Osteoblast (primary cell): Measurements from ENCODE around the gene RTL10. TPM values are rescaled to one million over a fixed set of nuclear protein-coding genes. Genes with fewer than 3 reads are reported as not detected.

Experiments
- DNase-seq: peaks from one replicate; pipeline ENCODE4 v3.0.0; 2011; ENCODE audit warnings: low spot score, mixed read lengths; ENCODE audit not compliant: insufficient read length; ENCODE audit errors: missing footprints
- H2AFZ ChIP-seq: 2 replicates; pipeline ENCODE4 v1.6.0; 2011; ENCODE audit warnings: mild to moderate bottlenecking, low read length
- H3K27ac ChIP-seq: 2 replicates; pipeline ENCODE4 v1.5.1; 2011; ENCODE audit warnings: mild to moderate bottlenecking, low read depth, low read length, moderate library complexity
- H3K27me3 ChIP-seq: 2 replicates; pipeline ENCODE4 v1.6.0; 2012; ENCODE audit warnings: mild to moderate bottlenecking, control low read depth, inconsistent platforms, low read length, moderate library complexity; ENCODE audit not compliant: insufficient read depth
- H3K36me3 ChIP-seq: 2 replicates; pipeline ENCODE4 v1.5.1; 2011; ENCODE audit warnings: mild to moderate bottlenecking, low read length, control low read depth, moderate library complexity; ENCODE audit not compliant: insufficient read depth
- H3K4me1 ChIP-seq: 2 replicates; pipeline ENCODE4 v1.5.1; 2011; ENCODE audit warnings: mild to moderate bottlenecking, low read length, control low read depth, moderate library complexity; ENCODE audit not compliant: insufficient read depth
- H3K4me2 ChIP-seq: 2 replicates; pipeline ENCODE4 v1.6.0; 2011; ENCODE audit warnings: mild to moderate bottlenecking, low read length; ENCODE audit not compliant: insufficient read depth
- H3K4me3 ChIP-seq: fragments of 200-600 bp; sonication (generic); 3 replicates; pipeline ENCODE4 v1.5.1; 2012; ENCODE audit warnings: mild to moderate bottlenecking, low read length, inconsistent platforms; ENCODE audit not compliant: insufficient read depth
- H3K79me2 ChIP-seq: 2 replicates; pipeline ENCODE4 v1.6.0; 2012; ENCODE audit warnings: mild to moderate bottlenecking, low read length, control low read depth, inconsistent platforms; ENCODE audit not compliant: insufficient read depth
- H3K9me3 ChIP-seq: 2 replicates; pipeline ENCODE4 v1.5.1; 2011; ENCODE audit warnings: low read depth, low read length, control low read depth
- H4K20me1 ChIP-seq: 2 replicates; pipeline ENCODE4 v1.6.0; 2012; ENCODE audit warnings: mild to moderate bottlenecking, low read length, control low read depth; ENCODE audit not compliant: insufficient read depth
- total RNA-seq: library from RNA; depleted of rRNA; stranded (reverse); fragments of >200 nt; gene quantifications from 2 replicates; pipeline ENCODE4 v1.2.3, GENCODE V29; 2012
- TF ChIP-seq, protein P1 (sequence below): IDR thresholded peaks from 2 replicates; pipeline ENCODE4 v1.5.1; 2011; ENCODE audit warnings: mild to moderate bottlenecking, low read depth, low read length, moderate library complexity; ENCODE audit errors: extremely low read depth

RTL10 gene
- total RNA-seq, 1 donor = 11.9 TPM

DNA sequence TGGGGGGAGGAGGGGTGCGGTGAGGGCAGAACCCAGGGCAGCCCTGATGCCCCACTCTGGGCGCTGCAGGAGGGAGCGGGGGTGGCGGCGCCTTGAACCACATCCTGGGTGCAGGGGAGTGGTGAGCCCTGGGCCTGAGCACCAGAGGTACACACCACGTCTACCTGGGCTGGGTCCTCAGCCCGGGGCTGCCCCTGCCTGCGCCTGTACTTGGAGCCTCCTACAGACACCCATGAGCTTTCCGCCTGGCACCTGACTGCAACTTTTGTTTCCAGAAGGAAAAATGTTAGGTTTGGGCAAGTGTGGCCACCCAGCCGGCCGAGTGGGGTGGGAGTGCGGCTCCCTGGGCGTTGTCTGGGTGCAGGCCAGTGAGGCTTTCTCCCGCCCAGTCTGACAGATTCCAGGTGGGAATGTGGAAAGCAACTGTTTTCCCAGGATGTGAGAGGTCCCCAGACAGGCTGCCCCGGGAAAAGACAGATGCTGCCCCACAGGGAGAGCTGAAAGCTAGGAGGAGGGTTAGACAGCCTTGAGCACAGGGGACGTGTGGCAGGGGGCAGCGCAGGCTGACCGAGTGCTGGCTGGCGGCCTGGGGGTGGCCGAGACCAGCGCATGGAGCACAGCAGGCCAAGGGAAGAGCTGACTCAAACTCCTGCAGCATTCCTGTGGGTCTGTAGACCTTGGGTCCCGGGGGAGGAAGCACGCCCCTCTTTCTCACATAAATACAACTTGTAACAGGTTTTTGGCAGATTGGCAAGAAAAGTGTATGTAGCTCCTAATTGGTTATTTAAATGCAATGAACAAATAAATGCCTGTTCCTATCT, 44.1 kb downstream of the RTL10 start:
- H3K27ac ChIP-seq = no peak overlapping the region
- no peaks in the 10 kb centered on the region for H3K27me3 ChIP-seq
- H3K79me2 ChIP-seq = no peaks in the 10 kb centered on the region
- H3K4me3 ChIP-seq = no peak overlapping the region
- TF ChIP-seq, protein P1, sequence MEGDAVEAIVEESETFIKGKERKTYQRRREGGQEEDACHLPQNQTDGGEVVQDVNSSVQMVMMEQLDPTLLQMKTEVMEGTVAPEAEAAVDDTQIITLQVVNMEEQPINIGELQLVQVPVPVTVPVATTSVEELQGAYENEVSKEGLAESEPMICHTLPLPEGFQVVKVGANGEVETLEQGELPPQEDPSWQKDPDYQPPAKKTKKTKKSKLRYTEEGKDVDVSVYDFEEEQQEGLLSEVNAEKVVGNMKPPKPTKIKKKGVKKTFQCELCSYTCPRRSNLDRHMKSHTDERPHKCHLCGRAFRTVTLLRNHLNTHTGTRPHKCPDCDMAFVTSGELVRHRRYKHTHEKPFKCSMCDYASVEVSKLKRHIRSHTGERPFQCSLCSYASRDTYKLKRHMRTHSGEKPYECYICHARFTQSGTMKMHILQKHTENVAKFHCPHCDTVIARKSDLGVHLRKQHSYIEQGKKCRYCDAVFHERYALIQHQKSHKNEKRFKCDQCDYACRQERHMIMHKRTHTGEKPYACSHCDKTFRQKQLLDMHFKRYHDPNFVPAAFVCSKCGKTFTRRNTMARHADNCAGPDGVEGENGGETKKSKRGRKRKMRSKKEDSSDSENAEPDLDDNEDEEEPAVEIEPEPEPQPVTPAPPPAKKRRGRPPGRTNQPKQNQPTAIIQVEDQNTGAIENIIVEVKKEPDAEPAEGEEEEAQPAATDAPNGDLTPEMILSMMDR = no peak
- H2AFZ ChIP-seq = no peak overlapping the region
- no peaks in the 10 kb centered on the region for H3K36me3 ChIP-seq
- peak; percentile 99 for DNase-seq
- peaks cover 12% of the 10 kb centered on the region for H4K20me1 ChIP-seq
- H3K4me2 ChIP-seq = peak overlapping the region; percentile 23
- H3K4me1 ChIP-seq = peaks cover 8% of the 10 kb centered on the region
- H3K9me3 ChIP-seq = no peaks in the 10 kb centered on the region

- Histone ChIP-seq H3K79me2 (no peaks in the 10 kb centered on the region), H2AFZ (no peak overlapping the region), H3K4me1 (peaks cover 8% of the 10 kb centered on the region), H4K20me1 (peaks cover 12% of the 10 kb centered on the region), H3K4me3 (no peak overlapping the region), H3K4me2 (no peak overlapping the region), H3K27ac (no peak overlapping the region), H3K9me3 (no peaks in the 10 kb centered on the region), H3K27me3 (no peaks in the 10 kb centered on the region), H3K36me3 (no peaks in the 10 kb centered on the region)
- no peak for DNase-seq
- TF ChIP-seq, protein P1 = no peak
These were observed 44.9 kb downstream of the RTL10 start for GRCh38 chr22:19809741-19810140.

- Histone ChIP-seq H4K20me1 (peaks cover 12% of the 10 kb centered on the region), H3K27me3 (no peaks in the 10 kb centered on the region), H2AFZ (no peak overlapping the region), H3K4me3 (no peak overlapping the region), H3K79me2 (no peaks in the 10 kb centered on the region), H3K36me3 (no peaks in the 10 kb centered on the region), H3K27ac (no peak overlapping the region), H3K4me2 (no peak overlapping the region), H3K9me3 (no peaks in the 10 kb centered on the region), H3K4me1 (peaks cover 8% of the 10 kb centered on the region)
- DNase-seq = no peak
- TF ChIP-seq, protein P1 = no peak
These were observed 45.7 kb downstream of the RTL10 start for GRCh38 chr22:19808873-19809478.
